HG02588 (cell line): ENCODE measurements around the gene ARHGAP10.

Experiments used
- ATAC-seq: cut with Tn5 transposase; IDR thresholded peaks from one replicate; pipeline ENCODE4 v1.9.1; 2021; ENCODE audit warnings: mild to moderate bottlenecking, moderate library complexity; ENCODE audit not compliant: unreplicated experiment

ARHGAP10 gene

GRCh38 chr4:147942729-147943128 lies 210.8 kb downstream of the ARHGAP10 start:
- peak; percentile 34 for ATAC-seq

- ATAC-seq: peak; percentile 94
These were observed 211.3 kb downstream of the ARHGAP10 start for GRCh38 chr4:147943159-147943638.

DNA sequence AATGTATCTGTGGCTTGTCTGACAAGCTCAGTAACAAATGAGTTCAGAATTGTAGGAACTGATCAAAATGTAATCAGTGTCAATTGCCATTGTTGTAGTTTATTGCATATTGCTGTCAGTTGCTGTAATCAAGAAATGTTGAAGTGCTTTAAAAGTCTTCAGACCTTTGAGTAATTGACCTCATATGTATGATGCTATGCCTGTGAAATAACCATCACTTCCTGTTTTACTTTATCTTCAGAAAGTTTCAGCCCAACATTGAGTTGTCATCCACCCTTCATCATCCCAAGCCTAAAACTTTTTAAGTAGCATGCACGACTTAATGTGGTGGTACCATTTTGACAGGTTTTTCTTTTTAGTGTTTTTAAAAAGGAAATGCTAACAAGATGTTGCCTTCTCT lies 212.4 kb downstream of the ARHGAP10 start:
- no peak for ATAC-seq

DNA sequence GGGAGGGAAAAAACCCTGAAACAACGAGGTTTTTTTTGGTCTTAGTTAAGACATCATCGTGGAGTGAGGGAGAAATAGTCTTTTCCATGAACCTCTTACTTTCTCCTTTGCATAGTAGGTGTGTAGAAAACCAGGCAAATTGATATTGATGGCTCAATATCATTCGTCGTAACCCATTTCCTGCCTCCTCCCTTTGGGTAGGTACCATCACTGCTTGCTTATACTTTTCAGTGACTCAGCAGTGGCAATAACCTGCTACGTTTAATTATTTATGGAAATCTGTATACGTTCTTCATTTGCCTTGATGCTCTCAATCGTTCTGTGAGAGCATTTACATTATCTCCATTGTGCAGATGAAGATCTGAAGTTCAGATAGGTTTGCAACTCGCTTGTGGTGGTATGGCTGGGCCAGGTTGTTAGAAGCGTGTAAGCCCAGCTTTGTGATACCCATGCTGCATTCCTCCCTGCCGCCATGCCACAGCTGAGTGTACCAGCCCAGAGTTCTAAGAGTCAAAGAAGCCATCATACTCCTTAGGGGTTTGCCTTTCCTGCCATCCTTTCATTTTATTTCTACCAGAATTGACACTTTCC lies 212.9 kb downstream of the ARHGAP10 start:
- no peak for ATAC-seq

DNA sequence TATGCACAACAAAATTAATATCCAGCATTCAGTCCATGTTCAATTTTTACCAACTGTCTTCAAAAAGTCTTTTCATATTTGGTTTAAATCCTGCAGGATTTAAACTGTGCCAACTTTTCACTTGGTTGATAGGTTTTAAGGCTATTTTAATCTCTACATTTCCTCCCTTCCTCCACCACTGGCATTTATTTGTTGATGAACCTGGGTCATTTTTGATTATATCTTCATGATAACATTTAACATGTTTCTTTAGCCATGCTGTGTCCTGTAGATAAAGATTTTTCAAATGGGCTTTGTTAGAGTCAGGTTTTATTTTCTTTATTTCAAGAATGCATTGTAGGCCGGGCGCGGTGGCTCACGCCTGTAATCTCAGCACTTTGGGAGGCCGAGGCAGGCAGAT lies 216.4 kb downstream of the ARHGAP10 start:
- no peak for ATAC-seq

DNA sequence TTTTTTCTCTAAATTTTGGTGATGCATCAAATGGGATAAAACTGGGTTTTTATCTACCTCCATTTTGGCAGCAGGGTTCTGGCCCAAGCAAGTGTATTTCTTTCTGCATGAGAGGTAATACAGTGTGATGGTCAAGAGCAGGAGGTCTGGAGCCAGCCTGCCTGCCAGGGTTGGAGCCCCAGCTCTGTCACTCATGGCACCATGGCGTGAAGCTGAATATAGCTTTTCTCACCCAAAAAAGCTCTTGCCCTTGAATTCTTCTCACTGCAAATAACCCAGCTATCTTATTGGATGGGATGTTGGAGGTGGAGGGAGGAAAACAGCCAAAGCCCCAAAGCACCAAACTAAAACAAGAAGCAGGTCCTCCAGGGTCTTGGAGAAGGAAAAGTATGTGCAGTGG lies 218.4 kb downstream of the ARHGAP10 start:
- no peak for ATAC-seq

DNA sequence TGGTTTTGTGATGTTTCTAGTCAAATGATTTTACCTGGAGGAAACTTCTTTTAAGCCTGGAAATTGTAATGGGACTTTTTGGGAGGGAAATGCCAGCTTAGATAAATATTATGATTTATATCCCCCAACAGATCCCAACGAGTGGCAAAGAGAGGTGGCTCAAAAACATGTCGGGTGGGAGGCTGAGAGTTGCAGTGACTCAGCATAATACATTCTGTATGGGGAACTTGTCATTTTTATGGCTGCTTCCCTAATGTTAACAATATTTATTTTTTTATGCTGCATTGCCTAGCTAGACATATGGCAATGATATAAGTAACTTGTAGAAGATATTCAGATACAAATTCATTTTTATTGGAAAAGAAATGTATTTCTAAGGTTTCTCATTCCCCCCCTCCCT lies 219.0 kb downstream of the ARHGAP10 start:
- no peak for ATAC-seq

GRCh38 chr4:147954850-147955249 lies 223.0 kb downstream of the ARHGAP10 start:
- ATAC-seq: no peak

DNA sequence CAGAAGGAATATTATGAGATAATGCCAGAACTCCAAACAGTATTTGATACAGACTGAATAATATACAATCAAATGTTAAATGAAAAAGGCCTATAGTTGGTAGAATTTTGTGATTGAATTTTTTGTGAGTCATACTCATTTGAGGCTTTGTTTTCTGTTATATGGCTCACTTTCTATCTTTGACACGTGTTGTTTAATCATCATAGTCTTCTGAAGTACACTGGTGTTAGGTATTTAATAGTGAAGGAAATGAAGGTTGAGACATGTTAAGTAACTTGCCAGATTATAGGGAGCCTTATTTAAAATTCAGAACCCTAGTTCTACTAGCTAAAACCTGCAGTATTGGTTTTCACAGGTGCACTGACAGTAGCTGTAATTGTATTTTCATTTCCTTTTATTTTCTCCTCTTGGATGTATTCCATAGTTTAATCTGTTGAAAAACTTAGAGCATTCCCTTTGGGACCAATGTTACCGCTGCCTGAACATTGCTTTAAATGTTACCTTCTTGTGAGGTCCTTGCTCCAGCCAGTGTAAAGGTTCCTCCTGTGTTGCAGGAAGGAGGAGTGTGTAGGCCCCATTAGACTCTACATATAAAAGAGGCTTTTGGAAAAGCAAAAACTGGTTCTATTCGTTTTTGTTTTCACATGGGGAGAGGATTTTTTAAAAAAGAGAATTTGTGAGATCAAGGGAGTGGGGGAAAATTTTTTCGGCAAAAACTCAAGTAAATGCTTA lies 224.1 kb downstream of the ARHGAP10 start:
- ATAC-seq: no peak

- ATAC-seq: no peak
These were observed 225.6 kb downstream of the ARHGAP10 start for GRCh38 chr4:147957446-147957845.

GRCh38 chr4:147958057-147958456 lies 226.2 kb downstream of the ARHGAP10 start:
- ATAC-seq: no peak

DNA sequence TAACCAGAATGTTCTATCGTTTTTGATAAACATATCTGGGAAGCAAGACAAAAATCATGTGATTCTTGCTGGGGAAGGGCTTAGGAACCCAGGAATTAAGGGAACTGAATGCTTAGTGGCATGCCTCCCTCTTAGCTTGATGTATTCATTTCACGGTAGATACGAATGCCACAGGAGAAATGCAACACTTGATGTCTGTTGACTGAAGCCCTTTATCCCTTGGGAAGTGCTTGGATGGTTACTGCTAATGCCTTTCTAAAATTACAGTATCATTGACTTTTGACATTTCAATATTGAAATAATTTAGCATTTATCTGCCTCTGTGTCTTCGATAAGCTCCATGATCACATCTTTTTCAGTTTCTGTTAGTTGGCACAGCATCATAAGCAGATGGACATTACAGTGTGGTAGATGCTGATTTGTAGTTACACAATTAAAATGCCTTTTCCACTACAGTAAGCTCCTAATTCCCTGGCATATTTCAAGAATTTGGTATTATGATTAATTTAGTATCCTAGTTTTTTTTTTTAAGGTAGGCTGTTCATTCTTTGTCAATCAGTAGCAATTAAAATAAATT lies 226.7 kb downstream of the ARHGAP10 start:
- no peak for ATAC-seq

DNA sequence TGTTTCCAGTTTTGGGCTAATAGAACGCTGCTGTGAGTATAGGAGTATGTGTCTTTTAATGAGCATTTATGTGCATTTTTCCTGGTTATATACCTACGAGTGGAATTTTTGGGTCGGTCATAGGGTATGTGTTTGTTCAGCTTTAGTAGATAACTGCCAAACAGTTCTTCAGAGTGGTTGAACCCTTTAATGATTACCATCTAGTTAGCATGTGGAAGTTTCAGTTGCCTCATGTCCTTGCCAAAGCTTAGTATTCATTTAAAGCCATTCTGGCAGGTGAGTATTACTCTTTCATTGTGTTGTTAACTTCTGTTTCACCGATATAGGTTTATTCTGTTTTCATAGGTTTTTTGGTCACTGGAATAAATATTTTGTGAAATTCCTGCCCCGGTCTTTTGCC lies 229.1 kb downstream of the ARHGAP10 start:
- no peak for ATAC-seq

- ATAC-seq: no peak
These were observed 232.0 kb downstream of the ARHGAP10 start for GRCh38 chr4:147963839-147964238.

- ATAC-seq: no peak
These were observed 232.5 kb downstream of the ARHGAP10 start for GRCh38 chr4:147964266-147964880.

GRCh38 chr4:147965056-147965455 lies 233.2 kb downstream of the ARHGAP10 start:
- no peak for ATAC-seq

- ATAC-seq: no peak
These were observed 234.0 kb downstream of the ARHGAP10 start for GRCh38 chr4:147965873-147966272.

DNA sequence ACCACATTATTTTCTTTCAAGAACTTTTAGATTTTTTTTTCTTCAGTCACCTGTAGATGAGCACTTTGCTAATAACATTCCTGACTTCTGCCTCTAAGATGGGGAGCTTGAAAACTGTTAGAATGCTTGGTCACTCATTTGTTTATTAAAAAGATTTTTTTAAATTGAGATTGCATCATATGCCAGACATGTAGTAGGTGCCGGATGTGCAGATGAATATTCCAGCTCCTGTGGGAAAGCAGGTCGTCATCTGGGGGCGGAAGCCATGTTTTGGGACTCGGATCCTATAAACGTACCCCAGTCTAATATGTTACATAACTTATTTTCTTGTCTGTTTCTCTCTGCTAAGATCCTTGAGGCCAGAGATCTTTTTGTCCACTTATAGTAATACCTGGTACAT lies 236.8 kb downstream of the ARHGAP10 start:
- ATAC-seq: no peak

- ATAC-seq: peak; percentile 68
These were observed 237.9 kb downstream of the ARHGAP10 start for GRCh38 chr4:147969573-147970385.

- ATAC-seq: no peak
These were observed 239.2 kb downstream of the ARHGAP10 start for GRCh38 chr4:147971116-147971515.

DNA sequence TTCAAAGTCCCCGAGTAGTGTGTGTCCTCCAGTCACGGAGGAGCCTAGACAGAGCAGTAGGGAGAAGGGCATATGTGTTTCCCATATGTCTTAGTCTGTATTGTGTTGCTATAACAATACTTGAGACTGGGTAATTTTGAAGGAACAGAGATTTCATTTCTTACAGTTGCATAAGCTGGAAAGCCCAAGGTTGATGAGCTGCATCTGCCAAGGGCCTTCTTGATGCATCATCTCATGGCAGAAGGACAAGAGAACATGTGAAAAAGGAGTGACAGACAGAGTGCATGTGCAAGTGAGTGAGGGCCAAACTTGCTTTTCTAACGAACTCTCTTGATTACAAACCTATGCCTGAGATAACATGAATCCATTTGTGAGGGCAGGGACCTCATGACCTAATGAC lies 243.4 kb downstream of the ARHGAP10 start:
- ATAC-seq: no peak
